Astrocyte (in vitro differentiated cells and primary cell): ENCODE data around the gene PPP1CC. TPM values are rescaled to one million over a fixed set of nuclear protein-coding genes. Genes with fewer than 3 reads are reported as not detected.

Experiments used
- DNase-seq: peaks from one replicate; pipeline ENCODE4 v3.0.0-alpha.2; 2010; ENCODE audit warnings: low read depth
- FAIRE-seq: peaks from 2 replicates; lab custom pipeline; 2011; peaks lifted over from hg19 to GRCh38; lab: Jason Lieb, UNC
- H2AFZ ChIP-seq: 2 replicates; pipeline ENCODE4 v1.6.0; 2012; ENCODE audit warnings: low read depth, low read length, inconsistent platforms
- H3K27ac ChIP-seq: 2 replicates; pipeline ENCODE4 v1.5.1; 2011; ENCODE audit warnings: low read depth, low read length, inconsistent platforms
- H3K27me3 ChIP-seq: 2 replicates; pipeline ENCODE4 v1.6.0; 2011; ENCODE audit warnings: low read length, inconsistent platforms; ENCODE audit not compliant: insufficient read depth
- H3K36me3 ChIP-seq: 2 replicates; pipeline ENCODE4 v1.5.1; 2011; ENCODE audit warnings: low read length, inconsistent platforms; ENCODE audit not compliant: insufficient read depth
- H3K4me1 ChIP-seq: 2 replicates; pipeline ENCODE4 v1.5.1; 2011; ENCODE audit warnings: low read length, inconsistent platforms; ENCODE audit not compliant: insufficient read depth
- H3K4me2 ChIP-seq: 2 replicates; pipeline ENCODE4 v1.6.0; 2012; ENCODE audit warnings: low read length, inconsistent platforms
- H3K4me3 ChIP-seq: 2 replicates; pipeline ENCODE4 v1.5.1; 2011; ENCODE audit warnings: low read depth, mild to moderate bottlenecking, low read length, inconsistent platforms; ENCODE audit not compliant: insufficient read depth
- H3K79me2 ChIP-seq: 2 replicates; pipeline ENCODE4 v1.6.0; 2012; ENCODE audit warnings: mild to moderate bottlenecking, low read length, inconsistent platforms; ENCODE audit not compliant: insufficient read depth
- H3K9ac ChIP-seq: 2 replicates; pipeline ENCODE4 v1.6.0; 2012; ENCODE audit warnings: mild to moderate bottlenecking, low read length, inconsistent platforms
- H3K9me3 ChIP-seq: 2 replicates; pipeline ENCODE4 v1.5.1; 2012; ENCODE audit warnings: low read depth, mild to moderate bottlenecking, low read length, inconsistent platforms; ENCODE audit not compliant: insufficient read depth
- H4K20me1 ChIP-seq: 2 replicates; pipeline ENCODE4 v1.6.0; 2012; ENCODE audit warnings: low read length, inconsistent platforms; ENCODE audit not compliant: insufficient read depth
- H3K27ac Mint-ChIP-seq: one replicate; pipeline ENCODE4 v1.8.0; 2021; ENCODE audit warnings: mild to moderate bottlenecking, mixed read lengths; ENCODE audit not compliant: unreplicated experiment
- H3K27me3 Mint-ChIP-seq: one replicate; pipeline ENCODE4 v1.8.0; 2021; ENCODE audit warnings: low read depth, mixed read lengths; ENCODE audit not compliant: unreplicated experiment
- H3K36me3 Mint-ChIP-seq: one replicate; pipeline ENCODE4 v1.8.0; 2021; ENCODE audit warnings: low read depth, mixed read lengths; ENCODE audit not compliant: unreplicated experiment
- H3K4me1 Mint-ChIP-seq: one replicate; pipeline ENCODE4 v1.8.0; 2021; ENCODE audit warnings: low read depth, mixed read lengths; ENCODE audit not compliant: unreplicated experiment
- H3K4me3 Mint-ChIP-seq: one replicate; pipeline ENCODE4 v1.8.0; 2021; ENCODE audit warnings: mild to moderate bottlenecking, moderate library complexity, mixed read lengths; ENCODE audit not compliant: unreplicated experiment
- H3K9me3 Mint-ChIP-seq: one replicate; pipeline ENCODE4 v1.8.0; 2021; ENCODE audit warnings: mild to moderate bottlenecking, mixed read lengths; ENCODE audit not compliant: unreplicated experiment
- CTCF ChIP-seq: IDR thresholded peaks from 2 replicates; pipeline ENCODE4 v1.5.1; 2011; ENCODE audit warnings: low read depth, mild to moderate bottlenecking, inconsistent platforms, low read length, moderate library complexity; ENCODE audit not compliant: insufficient read depth
- EZH2 ChIP-seq: IDR thresholded peaks from 2 replicates; pipeline ENCODE4 v1.6.1; 2012; ENCODE audit warnings: mild to moderate bottlenecking, low read length, inconsistent platforms; ENCODE audit not compliant: insufficient read depth
- total RNA-seq: library from RNA; stranded (reverse); gene quantifications from 2 replicates; pipeline ENCODE4 v1.2.1, GENCODE V29; 2021

The PPP1CC gene
- total RNA-seq, 1 donor from 2014 or later: 107 TPM

GRCh38 chr12:110686294-110686903 is 56.3 kb downstream of the PPP1CC start:
- Histone ChIP-seq H3K79me2 (no peaks in the 10 kb centered on the region), H3K27ac (no peak overlapping the region), H3K9me3 (no peaks in the 10 kb centered on the region), H3K4me1 (no peaks in the 10 kb centered on the region), H3K36me3 (no peaks in the 10 kb centered on the region), H3K27me3 (peaks cover 5% of the 10 kb centered on the region), H3K4me2 (no peak overlapping the region), H4K20me1 (no peaks in the 10 kb centered on the region), H3K4me3 (no peak overlapping the region), H3K9ac (no peak overlapping the region), H2AFZ (no peak overlapping the region)
- Mint-ChIP-seq H3K36me3 (no peaks in the 10 kb centered on the region), H3K27ac (no peak overlapping the region), H3K9me3 (peaks cover 9% of the 10 kb centered on the region), H3K4me3 (no peak overlapping the region), H3K4me1 (peaks cover 3% of the 10 kb centered on the region), H3K27me3 (peaks cover 41% of the 10 kb centered on the region)
- DNase-seq (no peak), FAIRE-seq (no peak)
- TF ChIP-seq CTCF (no peak), EZH2 (no peak)

- Histone ChIP-seq H3K9me3 (no peaks in the 10 kb centered on the region), H3K4me1 (no peaks in the 10 kb centered on the region), H3K36me3 (no peaks in the 10 kb centered on the region), H3K9ac (no peak overlapping the region), H3K4me2 (no peak overlapping the region), H3K79me2 (no peaks in the 10 kb centered on the region), H4K20me1 (no peaks in the 10 kb centered on the region), H3K27ac (no peak overlapping the region), H2AFZ (no peak overlapping the region), H3K4me3 (no peak overlapping the region), H3K27me3 (peaks cover 5% of the 10 kb centered on the region)
- Mint-ChIP-seq H3K9me3 (peaks cover 9% of the 10 kb centered on the region), H3K27ac (no peak overlapping the region), H3K4me1 (no peaks in the 10 kb centered on the region), H3K36me3 (no peaks in the 10 kb centered on the region), H3K27me3 (peaks cover 36% of the 10 kb centered on the region), H3K4me3 (no peak overlapping the region)
- TF ChIP-seq EZH2: no peak
- TF ChIP-seq CTCF: no peak
- FAIRE-seq: no peak
- DNase-seq: no peak
These were observed 58.3 kb downstream of the PPP1CC start for GRCh38 chr12:110684312-110684836.

- Mint-ChIP-seq H3K36me3 (no peaks in the 10 kb centered on the region), H3K27me3 (peaks cover 35% of the 10 kb centered on the region), H3K4me3 (no peak overlapping the region), H3K27ac (no peak overlapping the region), H3K4me1 (no peaks in the 10 kb centered on the region), H3K9me3 (peaks cover 9% of the 10 kb centered on the region)
- Histone ChIP-seq H3K27me3 (peaks cover 5% of the 10 kb centered on the region), H3K36me3 (no peaks in the 10 kb centered on the region), H4K20me1 (no peaks in the 10 kb centered on the region), H3K4me1 (no peaks in the 10 kb centered on the region), H3K27ac (no peak overlapping the region), H3K79me2 (no peaks in the 10 kb centered on the region), H2AFZ (no peak overlapping the region), H3K4me3 (no peak overlapping the region), H3K4me2 (no peak overlapping the region), H3K9me3 (no peaks in the 10 kb centered on the region), H3K9ac (no peak overlapping the region)
- FAIRE-seq: no peak
- no peak for TF ChIP-seq CTCF
- no peak for TF ChIP-seq EZH2
- DNase-seq: no peak
These were observed 58.8 kb downstream of the PPP1CC start for GRCh38 chr12:110683888-110684287.
